Activated naive CD8-positive, alpha-beta T cell treated with anti-CD3 and anti-CD28 coated beads, Interleukin-2, amount 50 U/mL, for 24 hours (primary cell): ENCODE results near the gene OSBPL8.
"Not testable (repeated sequence)": the region's sequence is repeated elsewhere in the genome, so short reads cannot be mapped to it uniquely, and the experiment has no call there.

ENCODE experiments used
- ATAC-seq: fragments of 150-1000 bp; cut with Tn5 transposase; one replicate; pipeline ENCODE4 v1.10.0; 2021
- DNase-seq: peaks from one replicate; pipeline ENCODE4 v3.0.0; 2021
- H3K27ac Mint-ChIP-seq: one replicate; pipeline ENCODE4 v1.8.0; 2021; ENCODE audit warnings: mild to moderate bottlenecking, mixed read lengths
- H3K27me3 Mint-ChIP-seq: one replicate; pipeline ENCODE4 v1.8.0; 2021; ENCODE audit warnings: mixed read lengths
- H3K36me3 Mint-ChIP-seq: one replicate; pipeline ENCODE4 v1.8.0; 2021; ENCODE audit warnings: low read depth, mixed read lengths
- H3K4me1 Mint-ChIP-seq: one replicate; pipeline ENCODE4 v1.8.0; 2021; ENCODE audit warnings: mixed read lengths
- H3K4me3 Mint-ChIP-seq: one replicate; pipeline ENCODE4 v1.8.0; 2021; ENCODE audit warnings: mild to moderate bottlenecking, moderate library complexity, mixed read lengths
- H3K9me3 Mint-ChIP-seq: one replicate; pipeline ENCODE4 v1.8.0; 2021; ENCODE audit warnings: mixed read lengths

The OSBPL8 gene

GRCh38 chr12:76489737-76490136, 69.8 kb downstream of the OSBPL8 start:
- H3K36me3 Mint-ChIP-seq, result peaks cover 37% of the 10 kb centered on the region
- no peak overlapping the region for H3K27ac Mint-ChIP-seq
- peaks cover 19% of the 10 kb centered on the region for H3K4me1 Mint-ChIP-seq
- H3K4me3 Mint-ChIP-seq, result no peak overlapping the region
- H3K9me3 Mint-ChIP-seq, result peaks cover 7% of the 10 kb centered on the region
- ATAC-seq (no peak), DNase-seq (no peak)
- H3K27me3 Mint-ChIP-seq, result no peaks in the 10 kb centered on the region

- no peak overlapping the region for H3K4me3 Mint-ChIP-seq
- peaks cover 22% of the 10 kb centered on the region for H3K4me1 Mint-ChIP-seq
- no peak overlapping the region for H3K27ac Mint-ChIP-seq
- H3K9me3 Mint-ChIP-seq, result no peaks in the 10 kb centered on the region
- DNase-seq (no peak), ATAC-seq (no peak)
- peaks cover 24% of the 10 kb centered on the region for H3K36me3 Mint-ChIP-seq
- no peaks in the 10 kb centered on the region for H3K27me3 Mint-ChIP-seq
These were observed 73.6 kb downstream of the OSBPL8 start for GRCh38 chr12:76486011-76486410.

- no peak overlapping the region for H3K27ac Mint-ChIP-seq
- no peaks in the 10 kb centered on the region for H3K27me3 Mint-ChIP-seq
- no peaks in the 10 kb centered on the region for H3K9me3 Mint-ChIP-seq
- H3K4me1 Mint-ChIP-seq, result peaks cover 6% of the 10 kb centered on the region
- no peak overlapping the region for H3K4me3 Mint-ChIP-seq
- H3K36me3 Mint-ChIP-seq, result peaks cover 13% of the 10 kb centered on the region
- no peak for ATAC-seq
- DNase-seq, result no peak
These were observed 78.8 kb downstream of the OSBPL8 start for GRCh38 chr12:76480796-76481195.

DNA sequence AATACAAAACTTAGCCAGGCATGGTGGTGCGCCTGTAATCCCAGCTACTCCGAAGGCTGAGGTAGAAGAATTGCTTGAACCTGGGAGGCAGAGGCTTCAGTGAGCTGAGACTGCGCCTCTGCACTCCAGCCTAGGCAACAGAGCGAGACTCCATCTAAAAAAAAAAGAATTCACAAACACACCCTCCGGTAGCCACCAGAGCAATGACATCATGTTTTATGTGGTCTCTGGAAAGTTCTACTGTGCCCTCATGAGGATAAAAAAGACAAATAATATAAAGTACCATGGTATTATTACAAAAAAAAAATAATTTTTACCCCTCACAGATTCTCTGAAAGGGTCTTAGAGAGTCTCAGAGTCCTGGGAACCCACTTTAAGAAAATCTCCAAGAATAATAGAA, 81.5 kb downstream of the OSBPL8 start:
- no peak overlapping the region for H3K27ac Mint-ChIP-seq
- ATAC-seq, result no peak

DNA sequence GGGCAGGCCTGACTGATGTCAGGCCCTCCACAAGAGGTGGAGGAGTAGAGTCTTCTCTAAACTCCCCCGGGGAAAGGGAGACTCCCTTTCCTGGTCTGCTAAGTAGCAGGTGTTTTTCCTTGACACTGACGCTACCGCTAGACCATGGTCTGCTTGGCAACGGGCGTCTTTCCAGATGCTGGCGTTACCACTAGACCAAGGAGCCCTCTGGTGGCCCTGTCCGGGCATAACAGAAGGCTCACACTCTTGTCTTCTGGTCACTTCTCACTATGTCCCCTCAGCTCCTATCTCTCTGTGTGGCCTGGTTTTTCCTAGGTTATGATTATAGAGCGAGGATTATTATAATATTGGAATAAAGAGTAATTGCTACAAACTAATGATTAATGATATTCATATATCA, 86.7 kb downstream of the OSBPL8 start:
- ATAC-seq, H3K4me1 Mint-ChIP-seq, DNase-seq, H3K36me3 Mint-ChIP-seq, H3K27me3 Mint-ChIP-seq, H3K9me3 Mint-ChIP-seq, H3K4me3 Mint-ChIP-seq, H3K27ac Mint-ChIP-seq: not testable (repeated sequence)

More for the DNA sequence above, 81.5 kb downstream of the OSBPL8 start:
- H3K36me3 Mint-ChIP-seq, result peaks cover 9% of the 10 kb centered on the region
- DNase-seq, result no peak
- H3K27me3 Mint-ChIP-seq, result no peaks in the 10 kb centered on the region
- peaks cover 6% of the 10 kb centered on the region for H3K4me1 Mint-ChIP-seq
- no peak overlapping the region for H3K4me3 Mint-ChIP-seq
- H3K9me3 Mint-ChIP-seq, result no peaks in the 10 kb centered on the region

GRCh38 chr12:76471579-76471978, 88.0 kb downstream of the OSBPL8 start:
- no peak for ATAC-seq
- no peak for DNase-seq
- Mint-ChIP-seq H3K27me3 (no peaks in the 10 kb centered on the region), H3K36me3 (peaks cover 3% of the 10 kb centered on the region), H3K4me1 (peaks cover 7% of the 10 kb centered on the region), H3K27ac (no peak overlapping the region), H3K4me3 (no peak overlapping the region), H3K9me3 (no peaks in the 10 kb centered on the region)

DNA sequence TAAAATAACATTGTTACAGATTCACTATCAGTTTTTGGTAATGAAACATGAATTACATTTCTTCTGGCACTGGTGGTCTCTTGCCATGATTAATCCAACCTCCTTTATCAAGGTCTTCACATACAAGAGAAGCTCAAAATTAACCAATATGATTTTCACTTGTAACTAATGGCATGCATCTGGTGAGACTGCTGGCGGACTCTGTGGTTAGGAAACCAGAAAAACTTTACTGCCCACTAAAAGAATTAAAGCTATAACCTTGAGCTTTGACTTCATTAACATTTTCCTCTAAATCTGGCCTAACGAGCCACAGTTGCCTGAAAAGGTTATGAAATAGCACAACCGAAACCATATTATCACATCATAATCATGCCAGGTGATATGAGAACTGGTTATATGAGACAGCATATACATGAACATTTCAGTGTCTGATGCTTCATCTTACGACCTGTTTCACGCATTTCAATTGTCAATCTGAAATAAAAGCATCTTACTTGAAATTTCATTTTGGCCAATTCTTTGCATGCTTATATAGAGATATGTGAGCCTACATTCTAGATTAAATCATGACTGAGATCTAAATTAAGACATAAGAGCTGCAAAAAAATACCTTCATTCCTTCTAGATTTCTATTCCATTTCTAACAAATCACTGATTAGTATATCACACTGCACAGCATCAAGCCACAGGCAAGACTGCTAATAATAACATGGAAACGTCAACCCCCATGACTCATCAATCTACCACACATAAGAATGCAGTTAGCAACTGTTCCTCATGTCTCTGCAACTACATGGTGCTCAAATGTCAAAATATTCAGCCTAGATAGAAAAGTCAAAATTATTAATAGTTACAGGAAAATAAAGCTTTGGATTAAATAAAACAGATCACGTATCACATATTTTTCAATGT, 89.3 kb downstream of the OSBPL8 start:
- Mint-ChIP-seq H3K36me3 (peaks cover 3% of the 10 kb centered on the region), H3K27ac (no peak overlapping the region), H3K9me3 (no peaks in the 10 kb centered on the region), H3K4me3 (no peak overlapping the region), H3K4me1 (peaks cover 7% of the 10 kb centered on the region), H3K27me3 (no peaks in the 10 kb centered on the region)
- peak; percentile 93 for ATAC-seq
- no peak for DNase-seq

DNA sequence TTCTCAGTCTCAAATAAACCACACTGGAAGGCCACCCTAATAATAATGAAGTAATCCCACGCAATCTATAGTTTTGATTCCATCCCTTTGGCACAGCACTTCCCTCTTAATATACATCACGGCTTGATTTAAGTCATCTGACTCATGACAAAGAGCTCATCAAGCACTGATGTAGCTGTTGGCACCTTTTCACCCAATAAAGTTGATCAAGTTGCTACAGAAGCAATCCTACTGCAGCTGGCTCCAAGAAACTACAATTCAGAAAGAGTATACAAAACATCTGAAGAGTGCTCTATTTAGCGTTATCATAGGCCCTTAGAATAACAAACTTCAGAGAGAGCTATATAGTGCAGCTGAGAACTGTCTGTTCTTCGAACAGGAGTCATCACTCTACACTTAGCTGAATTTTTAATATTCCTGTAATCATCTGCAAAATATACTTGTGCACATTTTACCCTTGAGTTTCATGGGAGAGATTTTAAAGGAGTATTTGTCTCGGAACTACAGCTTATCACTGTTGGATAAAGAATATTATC, 94.9 kb downstream of the OSBPL8 start:
- no peak for DNase-seq
- Mint-ChIP-seq H3K36me3 (peaks cover 3% of the 10 kb centered on the region), H3K27ac (no peak overlapping the region), H3K4me1 (peaks cover 16% of the 10 kb centered on the region), H3K27me3 (no peaks in the 10 kb centered on the region), H3K9me3 (no peaks in the 10 kb centered on the region), H3K4me3 (no peak overlapping the region)
- no peak for ATAC-seq

DNA sequence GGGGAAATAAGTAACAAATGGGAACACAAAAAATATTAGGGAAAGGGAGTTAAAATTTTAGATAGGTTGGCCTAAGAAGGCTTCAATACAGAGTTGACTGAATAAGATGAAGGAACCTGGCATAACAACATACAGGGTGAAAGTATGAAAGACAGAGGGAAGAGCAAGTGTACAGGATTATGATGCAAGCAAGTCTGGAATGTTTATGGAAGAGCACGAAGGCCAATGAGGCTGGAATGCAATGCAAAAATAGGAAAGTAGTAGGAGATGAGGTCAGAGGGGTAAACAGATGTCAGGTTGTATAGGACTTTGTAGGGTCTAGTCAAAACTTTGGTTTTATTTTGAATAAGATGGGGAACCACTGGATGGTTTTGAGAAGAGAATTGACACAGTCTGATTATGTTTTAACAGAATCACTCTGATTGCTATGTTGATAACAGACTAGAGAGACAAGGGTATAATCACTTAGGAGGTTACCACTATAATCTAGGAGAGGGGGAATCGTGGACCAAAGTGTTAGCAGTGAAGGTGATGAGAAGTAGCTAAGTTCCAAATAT, 96.8 kb downstream of the OSBPL8 start:
- DNase-seq, result no peak
- Mint-ChIP-seq H3K27ac (no peak overlapping the region), H3K36me3 (peaks cover 3% of the 10 kb centered on the region), H3K4me3 (no peak overlapping the region), H3K27me3 (no peaks in the 10 kb centered on the region), H3K9me3 (no peaks in the 10 kb centered on the region), H3K4me1 (peaks cover 16% of the 10 kb centered on the region)
- peak; percentile 36 for ATAC-seq

GRCh38 chr12:76460807-76461206, 98.8 kb downstream of the OSBPL8 start:
- Mint-ChIP-seq H3K9me3 (no peaks in the 10 kb centered on the region), H3K4me3 (no peak overlapping the region), H3K4me1 (peaks cover 17% of the 10 kb centered on the region)

DNA sequence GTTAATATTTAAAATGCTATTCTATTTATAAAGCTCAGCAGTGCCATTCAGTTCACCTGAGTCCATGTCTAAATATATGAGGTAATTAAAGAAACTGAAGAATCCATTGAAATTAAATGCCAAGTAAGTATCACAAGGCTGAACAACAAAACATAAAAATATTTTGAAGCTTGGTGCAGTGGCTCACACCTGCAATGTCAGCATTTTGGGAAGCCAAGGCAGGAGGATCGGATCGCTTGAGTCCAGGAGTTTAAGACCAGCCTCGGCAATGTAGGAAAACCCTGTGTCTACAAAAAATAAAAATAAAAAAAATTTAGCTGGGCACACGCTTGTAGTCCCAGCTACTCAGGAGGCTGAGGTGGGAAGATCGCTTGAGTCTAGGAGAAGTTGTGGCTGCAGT, 101.8 kb downstream of the OSBPL8 start:
- DNase-seq (no peak), ATAC-seq (no peak)
- Mint-ChIP-seq H3K4me3 (no peak overlapping the region), H3K27me3 (no peaks in the 10 kb centered on the region), H3K27ac (no peak overlapping the region), H3K9me3 (no peaks in the 10 kb centered on the region), H3K4me1 (peaks cover 19% of the 10 kb centered on the region), H3K36me3 (peaks cover under 1% of the 10 kb centered on the region)

More at GRCh38 chr12:76460807-76461206, 98.8 kb downstream of the OSBPL8 start:
- DNase-seq (no peak), ATAC-seq (no peak)
- no peaks in the 10 kb centered on the region for H3K27me3 Mint-ChIP-seq
- no peaks in the 10 kb centered on the region for H3K36me3 Mint-ChIP-seq
- no peak overlapping the region for H3K27ac Mint-ChIP-seq

- ATAC-seq (no peak), DNase-seq (no peak)
- H3K27me3 Mint-ChIP-seq, result no peaks in the 10 kb centered on the region
- H3K9me3 Mint-ChIP-seq, result no peaks in the 10 kb centered on the region
- no peak overlapping the region for H3K4me3 Mint-ChIP-seq
- H3K27ac Mint-ChIP-seq, result no peak overlapping the region
- H3K36me3 Mint-ChIP-seq, result peaks cover 2% of the 10 kb centered on the region
- H3K4me1 Mint-ChIP-seq, result peaks cover 15% of the 10 kb centered on the region
These were observed 102.6 kb downstream of the OSBPL8 start for GRCh38 chr12:76457010-76457409.

DNA sequence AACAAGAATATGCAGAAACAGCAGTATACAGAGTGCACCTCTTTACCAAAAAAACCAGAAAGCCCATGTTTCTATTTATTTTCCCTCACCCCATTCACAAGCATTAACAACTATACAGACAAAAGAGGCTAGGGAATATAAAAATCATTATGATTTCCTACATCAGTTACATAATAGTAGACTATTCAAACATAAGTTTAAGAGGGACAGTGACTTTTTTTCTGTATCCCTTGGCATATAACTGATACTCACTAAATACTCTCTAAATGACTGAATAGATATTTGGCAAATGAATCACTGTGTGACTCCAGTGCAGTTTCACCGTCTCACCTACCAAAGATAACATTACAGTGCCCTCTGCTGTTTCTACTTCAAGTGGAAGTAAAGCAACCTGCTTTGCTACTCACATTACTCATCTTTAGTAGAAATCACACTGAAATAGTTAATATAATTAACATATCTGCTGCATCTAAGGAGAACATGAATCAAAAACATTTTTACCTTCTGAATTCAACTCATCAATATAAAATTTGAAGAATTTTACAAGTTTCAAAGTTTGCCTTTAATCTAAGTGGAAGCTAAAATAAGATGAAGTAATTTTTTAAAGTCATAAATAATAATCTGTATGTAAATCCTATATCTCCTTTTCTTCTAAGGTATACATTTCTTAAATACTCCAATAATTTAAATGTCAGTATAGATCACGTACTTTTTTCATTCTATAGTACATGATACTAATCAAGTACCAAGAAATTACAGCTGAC, 103.8 kb downstream of the OSBPL8 start:
- ATAC-seq, result peak; percentile 98
- H3K36me3 Mint-ChIP-seq, result peaks cover 7% of the 10 kb centered on the region

GRCh38 chr12:76451528-76451927, 108.0 kb downstream of the OSBPL8 start:
- DNase-seq, result no peak
- no peak for ATAC-seq
- no peaks in the 10 kb centered on the region for H3K27me3 Mint-ChIP-seq
- peaks cover 27% of the 10 kb centered on the region for H3K36me3 Mint-ChIP-seq
- H3K4me1 Mint-ChIP-seq, result peaks cover 30% of the 10 kb centered on the region
- H3K27ac Mint-ChIP-seq, result no peak overlapping the region
- H3K4me3 Mint-ChIP-seq, result no peak overlapping the region
- peaks cover 4% of the 10 kb centered on the region for H3K9me3 Mint-ChIP-seq

More for the DNA sequence above, 103.8 kb downstream of the OSBPL8 start:
- H3K27ac Mint-ChIP-seq, result no peak overlapping the region
- H3K27me3 Mint-ChIP-seq, result no peaks in the 10 kb centered on the region
- peaks cover 13% of the 10 kb centered on the region for H3K4me1 Mint-ChIP-seq
- no peaks in the 10 kb centered on the region for H3K9me3 Mint-ChIP-seq
- no peak overlapping the region for H3K4me3 Mint-ChIP-seq
- no peak for DNase-seq
